Measurements from ENCODE around the gene KLKB1.

DNA sequence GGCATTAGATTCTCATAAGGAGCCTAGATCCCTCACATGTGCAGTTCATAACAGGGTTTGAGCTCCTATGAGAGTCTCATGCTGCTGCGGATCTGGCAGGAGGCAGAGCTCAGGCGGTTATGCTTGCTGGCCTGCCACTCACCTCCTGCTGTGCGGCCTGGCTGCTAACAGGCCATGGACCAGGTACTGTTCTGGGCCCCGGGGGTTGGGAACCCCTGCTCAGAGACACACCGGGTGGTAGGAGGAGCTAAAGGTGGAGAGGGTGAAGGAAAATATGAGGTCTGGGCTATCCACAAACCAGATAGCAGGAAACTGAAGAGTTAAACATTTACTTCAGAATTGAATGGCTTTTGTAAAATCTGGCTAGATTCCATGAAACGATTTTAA, 32.8 kb downstream of the KLKB1 start:
- TF ChIP-seq CTCF (tag by site-specific recombination; IDR thresholded peaks at IDR 0.05) (no peak), ZNF692 (tag by site-specific recombination; IDR thresholded peaks at IDR 0.05) (no peak), HOXA7 (CRISPR knock-in tag; IDR thresholded peaks at IDR 0.05; ENCODE audit: borderline replicate concordance) (no peak)
- TF ChIP-seq, protein P1, sequence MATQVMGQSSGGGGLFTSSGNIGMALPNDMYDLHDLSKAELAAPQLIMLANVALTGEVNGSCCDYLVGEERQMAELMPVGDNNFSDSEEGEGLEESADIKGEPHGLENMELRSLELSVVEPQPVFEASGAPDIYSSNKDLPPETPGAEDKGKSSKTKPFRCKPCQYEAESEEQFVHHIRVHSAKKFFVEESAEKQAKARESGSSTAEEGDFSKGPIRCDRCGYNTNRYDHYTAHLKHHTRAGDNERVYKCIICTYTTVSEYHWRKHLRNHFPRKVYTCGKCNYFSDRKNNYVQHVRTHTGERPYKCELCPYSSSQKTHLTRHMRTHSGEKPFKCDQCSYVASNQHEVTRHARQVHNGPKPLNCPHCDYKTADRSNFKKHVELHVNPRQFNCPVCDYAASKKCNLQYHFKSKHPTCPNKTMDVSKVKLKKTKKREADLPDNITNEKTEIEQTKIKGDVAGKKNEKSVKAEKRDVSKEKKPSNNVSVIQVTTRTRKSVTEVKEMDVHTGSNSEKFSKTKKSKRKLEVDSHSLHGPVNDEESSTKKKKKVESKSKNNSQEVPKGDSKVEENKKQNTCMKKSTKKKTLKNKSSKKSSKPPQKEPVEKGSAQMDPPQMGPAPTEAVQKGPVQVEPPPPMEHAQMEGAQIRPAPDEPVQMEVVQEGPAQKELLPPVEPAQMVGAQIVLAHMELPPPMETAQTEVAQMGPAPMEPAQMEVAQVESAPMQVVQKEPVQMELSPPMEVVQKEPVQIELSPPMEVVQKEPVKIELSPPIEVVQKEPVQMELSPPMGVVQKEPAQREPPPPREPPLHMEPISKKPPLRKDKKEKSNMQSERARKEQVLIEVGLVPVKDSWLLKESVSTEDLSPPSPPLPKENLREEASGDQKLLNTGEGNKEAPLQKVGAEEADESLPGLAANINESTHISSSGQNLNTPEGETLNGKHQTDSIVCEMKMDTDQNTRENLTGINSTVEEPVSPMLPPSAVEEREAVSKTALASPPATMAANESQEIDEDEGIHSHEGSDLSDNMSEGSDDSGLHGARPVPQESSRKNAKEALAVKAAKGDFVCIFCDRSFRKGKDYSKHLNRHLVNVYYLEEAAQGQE (tag by site-specific recombination; IDR thresholded peaks at IDR 0.05): no peak

All from HEK293 (cell line).